ENCODE results near the gene PLCH1.

DNA sequence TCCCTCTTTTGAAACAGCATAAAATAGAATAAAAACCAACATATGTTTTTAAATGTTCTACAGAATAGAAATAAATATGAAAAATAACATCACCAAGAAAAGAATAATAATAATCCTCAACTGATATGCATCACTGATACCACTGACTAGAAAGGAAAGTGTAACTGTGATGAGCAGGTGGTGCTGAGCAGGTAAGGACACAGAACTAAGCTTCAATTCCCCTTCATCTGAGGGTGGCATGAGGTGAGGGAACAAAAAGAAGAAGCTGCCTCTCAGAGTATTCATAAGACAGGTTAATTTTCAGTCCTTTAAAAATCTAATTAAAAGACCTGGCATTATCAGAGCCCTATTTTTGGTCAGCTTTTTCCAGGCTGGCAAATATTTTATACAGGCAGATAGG lies 216.3 kb downstream of the PLCH1 start:
- TF ChIP-seq CTCF (conservative IDR thresholded peaks at IDR 0.05; ENCODE audit: low read length) (no peak), EZH2phosphoT487 (IDR thresholded peaks at IDR 0.05; ENCODE audit: borderline replicate concordance, low read depth, low read length) (no peak)

All from OCI-LY7 (cell line).